B cell (primary cell): Measurements from ENCODE around the gene ARRB1. TPM values are rescaled to one million over a fixed set of nuclear protein-coding genes. Genes with fewer than 3 reads are reported as not detected.

Experiments used
- ATAC-seq: fragments of 200-7000 bp; cut with Tn5 transposase; one replicate; pipeline ENCODE4 v1.10.0; 2021; ENCODE audit warnings: low read depth, mild to moderate bottlenecking, moderate number of reproducible peaks, moderate library complexity
- CTCF ChIA-PET: fragments of 350-600 bp; sonication (Branson Sonifier 250); formaldehyde crosslinking; loops from one replicate; lab custom pipeline; 2021; ENCODE audit warnings: antibody characterized with exemption, inconsistent platforms; lab: Charles Lee
- POLR2A ChIA-PET: fragments of 350-600 bp; sonication (Branson Sonifier 250); formaldehyde crosslinking; loops from one replicate; lab custom pipeline; 2021; ENCODE audit warnings: antibody characterized with exemption; lab: Charles Lee
- DNase-seq: peaks from one replicate; pipeline ENCODE4 v3.0.0; 2013
- H2AFZ ChIP-seq: 2 replicates; pipeline ENCODE4 v1.6.1; 2012; ENCODE audit warnings: mild to moderate bottlenecking, low read depth, low read length; ENCODE audit not compliant: insufficient read depth, poor library complexity, severe bottlenecking
- H3K27ac ChIP-seq, 2 donors: 1 replicate in 1 of 2; 2 replicates in 1 of 2; pipeline ENCODE4 v1.5.1; 2012 to 2013; ENCODE audit warnings: low read length in 2 of 2, mild to moderate bottlenecking in 2 of 2, moderate library complexity in 1 of 2
- H3K27me3 ChIP-seq, 4 experiments: fragments of 200-600 bp in 1 of 4; sonication (generic) in 1 of 4; replicated peaks in 1 of 4; 1 replicate in 2 of 4; 2 replicates in 2 of 4; pipeline versions ENCODE4 v1.6.1 to v1.7.0; 2013 to 2016; ENCODE audit warnings: low read length in 3 of 4, mild to moderate bottlenecking in 2 of 4, mixed read lengths in 1 of 4, moderate library complexity in 1 of 4; ENCODE audit not compliant: insufficient read depth in 4 of 4, control insufficient read depth in 3 of 4; ENCODE audit errors: control extremely low read depth in 1 of 4
- H3K36me3 ChIP-seq, 2 experiments: replicated peaks in 1 of 2; 1 replicate in 1 of 2; 2 replicates in 1 of 2; pipeline versions ENCODE4 v1.6.1 to v1.7.1; 2013; ENCODE audit warnings: low read length in 1 of 2; ENCODE audit not compliant: insufficient read depth in 2 of 2, control insufficient read depth in 1 of 2; ENCODE audit errors: control extremely low read depth in 1 of 2, extremely low read depth in 1 of 2
- H3K4me1 ChIP-seq, 2 donors: fragments of 200-600 bp in 1 of 2; sonication (generic) in 1 of 2; 1 replicate in 1 of 2; 2 replicates in 1 of 2; pipeline versions ENCODE4 v1.5.1 to v1.6.1; 2013 to 2017; ENCODE audit warnings: low read length in 2 of 2; ENCODE audit not compliant: control insufficient read depth in 2 of 2, insufficient read depth in 2 of 2
- H3K4me2 ChIP-seq: replicated peaks from 2 replicates; pipeline ENCODE3; 2012; ENCODE audit warnings: mild to moderate bottlenecking, low read depth, low read length; ENCODE audit not compliant: poor library complexity, severe bottlenecking
- H3K4me3 ChIP-seq, 5 experiments: fragments of 200-600 bp in 1 of 5; sonication (generic) in 1 of 5; 1 replicate in 3 of 5; 2 replicates in 2 of 5; pipeline versions ENCODE4 v1.5.1 to v1.7.0; 2011 to 2016; ENCODE audit warnings: low read length in 4 of 5, mild to moderate bottlenecking in 4 of 5, low read depth in 2 of 5, control low read depth in 1 of 5, moderate library complexity in 1 of 5; ENCODE audit not compliant: insufficient read depth in 1 of 5; ENCODE audit errors: control extremely low read depth in 1 of 5, extremely low read depth in 1 of 5
- H3K79me2 ChIP-seq: fragments of 200-600 bp; sonication (generic); one replicate; pipeline ENCODE4 v1.6.0; 2016; ENCODE audit warnings: low read length; ENCODE audit not compliant: control insufficient read depth, insufficient read depth
- H3K9ac ChIP-seq: fragments of 200-600 bp; sonication (generic); 2 replicates; pipeline ENCODE4 v1.6.1; 2017; ENCODE audit warnings: mild to moderate bottlenecking, low read length, moderate library complexity
- H3K9me3 ChIP-seq, 3 donors: one replicate each; pipeline versions ENCODE4 v1.6.1 to v1.7.1; 2013; ENCODE audit warnings: low read length in 2 of 3; ENCODE audit not compliant: control insufficient read depth in 2 of 3, insufficient read depth in 1 of 3; ENCODE audit errors: control extremely low read depth in 1 of 3
- H4K20me1 ChIP-seq: 2 replicates; pipeline ENCODE4 v1.6.0; 2012; ENCODE audit warnings: mild to moderate bottlenecking, low read length; ENCODE audit not compliant: insufficient read depth, control insufficient read depth, poor library complexity, severe bottlenecking
- H3K27ac Mint-ChIP-seq: one replicate; pipeline ENCODE4 v1.8.0; 2021; ENCODE audit warnings: mixed read lengths
- H3K27me3 Mint-ChIP-seq: one replicate; pipeline ENCODE4 v1.8.0; 2021; ENCODE audit warnings: mixed read lengths
- H3K4me1 Mint-ChIP-seq: one replicate; pipeline ENCODE4 v1.8.0; 2021; ENCODE audit warnings: mixed read lengths
- H3K4me3 Mint-ChIP-seq: one replicate; pipeline ENCODE4 v1.8.0; 2021; ENCODE audit warnings: mixed read lengths
- H3K9me3 Mint-ChIP-seq: one replicate; pipeline ENCODE4 v1.8.0; 2022; ENCODE audit warnings: mixed read lengths; ENCODE audit not compliant: insufficient read depth
- EZH2 ChIP-seq: IDR thresholded peaks from 2 replicates; pipeline ENCODE4 v1.6.1; 2012; ENCODE audit warnings: borderline replicate concordance, low read depth, mild to moderate bottlenecking, moderate library complexity, low read length; ENCODE audit not compliant: insufficient read depth, poor library complexity, severe bottlenecking
- WGBS: methylation state at CpG from one replicate; pipeline ENCODE4 v1.1.5; 2013; ENCODE audit warnings: missing lambda C conversion rate; ENCODE audit not compliant: insufficient coverage; 5-methylcytosine and 5-hydroxymethylcytosine counted together
- intact Hi-C: fragments of 100-400 bp; cut with micrococcal nuclease; formaldehyde crosslinking; loops from one replicate; pipeline ENCODE4 v1.10.0; 2022
- polyA plus RNA-seq: library from polyadenylated mRNA; depleted of rRNA; stranded (reverse); fragments of >200 nt; gene quantifications from 2 replicates; pipeline ENCODE4 v1.2.3, GENCODE V29; 2012
- total RNA-seq, 2 donors: library from RNA; stranded (reverse); fragments of 120-200 nt in 1 of 2; gene quantifications; 1 replicate in 1 of 2; 2 replicates in 1 of 2; pipeline versions ENCODE4 v1.2.3 to v1.2.4, GENCODE V29; 2013 to 2022
- TF ChIP-seq, protein P1 (sequence below): fragments of 200-600 bp; IDR thresholded peaks from one replicate; pipeline ENCODE4 v1.8.0; 2022; ENCODE audit warnings: antibody characterized with exemption, mild to moderate bottlenecking

ARRB1 gene
- total and polyA plus RNA-seq, 2 donors (not counting 1 experiment from before 2014, with no cell fraction given) = 1.0 to 1.9 TPM

- TF ChIP-seq EZH2 = no peak
- TF ChIP-seq, protein P1, sequence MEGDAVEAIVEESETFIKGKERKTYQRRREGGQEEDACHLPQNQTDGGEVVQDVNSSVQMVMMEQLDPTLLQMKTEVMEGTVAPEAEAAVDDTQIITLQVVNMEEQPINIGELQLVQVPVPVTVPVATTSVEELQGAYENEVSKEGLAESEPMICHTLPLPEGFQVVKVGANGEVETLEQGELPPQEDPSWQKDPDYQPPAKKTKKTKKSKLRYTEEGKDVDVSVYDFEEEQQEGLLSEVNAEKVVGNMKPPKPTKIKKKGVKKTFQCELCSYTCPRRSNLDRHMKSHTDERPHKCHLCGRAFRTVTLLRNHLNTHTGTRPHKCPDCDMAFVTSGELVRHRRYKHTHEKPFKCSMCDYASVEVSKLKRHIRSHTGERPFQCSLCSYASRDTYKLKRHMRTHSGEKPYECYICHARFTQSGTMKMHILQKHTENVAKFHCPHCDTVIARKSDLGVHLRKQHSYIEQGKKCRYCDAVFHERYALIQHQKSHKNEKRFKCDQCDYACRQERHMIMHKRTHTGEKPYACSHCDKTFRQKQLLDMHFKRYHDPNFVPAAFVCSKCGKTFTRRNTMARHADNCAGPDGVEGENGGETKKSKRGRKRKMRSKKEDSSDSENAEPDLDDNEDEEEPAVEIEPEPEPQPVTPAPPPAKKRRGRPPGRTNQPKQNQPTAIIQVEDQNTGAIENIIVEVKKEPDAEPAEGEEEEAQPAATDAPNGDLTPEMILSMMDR = peak; percentile 29
- no peaks in the 10 kb centered on the region for H3K9me3 Mint-ChIP-seq
- H3K79me2 ChIP-seq = peaks cover 20% of the 10 kb centered on the region
- H3K36me3 ChIP-seq = peaks cover 15 to 41% of the 10 kb centered on the region in 2 experiments
- peaks cover 45% of the 10 kb centered on the region for H4K20me1 ChIP-seq
- H3K27ac ChIP-seq = peak within 1 kb of the TSS; percentile 85 to 87
- peak within 1 kb of the TSS; percentile 74 for H3K4me2 ChIP-seq
- peak within 1 kb of the TSS; percentile 79 for H3K9ac ChIP-seq
- ATAC-seq (peak; percentile 94), DNase-seq (peak; percentile 94)
- peak within 1 kb of the TSS; percentile 71 to 96 (median 76) for H3K4me3 ChIP-seq
- H3K4me3 Mint-ChIP-seq = peak within 1 kb of the TSS; percentile 88
- POLR2A ChIA-PET = interaction anchor here (0.6 to 1.3 kb wide), 2 partner anchors 11 to 105 kb away, joined by 3 to 4 read pairs; no protein-coding TSS in a partner anchor
- under 1% methylated on average over 48 of the region's 55 CpGs for WGBS
- CTCF ChIA-PET = interaction anchor here (1.1 to 2.1 kb wide), 7 partner anchors 9 to 135 kb away, joined by 3 to 7 read pairs (median 4); partner anchors contain the start of gene GDPD5
- intact Hi-C loops = loop anchor here (1.0 to 10.0 kb wide), 4 partner anchors 11 to 835 kb away; no protein-coding TSS in a partner anchor
- no peaks in the 10 kb centered on the region for H3K27me3 ChIP-seq
- peaks cover 41% of the 10 kb centered on the region for H3K4me1 Mint-ChIP-seq
- H3K4me1 ChIP-seq = peaks cover 20 to 29% of the 10 kb centered on the region in 2 donors
- H3K27me3 Mint-ChIP-seq = peaks cover 7% of the 10 kb centered on the region
- H3K27ac Mint-ChIP-seq = peak within 1 kb of the TSS; percentile 95
- no peaks in the 10 kb centered on the region for H3K9me3 ChIP-seq
- H2AFZ ChIP-seq = peak within 1 kb of the TSS; percentile 74
Observed at GRCh38 chr11:75399344-75400145, 48.1 kb upstream of the ARRB1 start, which contains the start of gene RPS3. Gene RPS3, plus strand, starts transcription at chr11:75399518. Its CDS starts 30 bp downstream, at chr11:75399548.
